SJSA1 (cell line): ENCODE data around the gene ATP1A1. TPM values are rescaled to one million over a fixed set of nuclear protein-coding genes. Genes with fewer than 3 reads are reported as not detected.

Experiments
- DNase-seq, 2 experiments: peaks; one replicate each; pipeline ENCODE4 v3.0.0-alpha.2; 2015 to 2020; ENCODE audit warnings: low spot score in 2 of 2, low read depth in 1 of 2
- H3K27ac ChIP-seq: fragments of 250-450 bp; sonication (Bioruptor Pico); 2 replicates; pipeline ENCODE4 v1.5.1; 2020; ENCODE audit warnings: mild to moderate bottlenecking, moderate library complexity
- H3K27me3 ChIP-seq: fragments of 250-450 bp; sonication (Bioruptor Pico); replicated peaks from 2 replicates; pipeline ENCODE4 v1.5.1; 2020; ENCODE audit warnings: mild to moderate bottlenecking, moderate library complexity
- H3K36me3 ChIP-seq: fragments of 250-450 bp; sonication (Bioruptor Pico); 2 replicates; pipeline ENCODE4 v1.5.1; 2020; ENCODE audit warnings: mild to moderate bottlenecking
- H3K4me1 ChIP-seq: fragments of 250-450 bp; sonication (Bioruptor Pico); replicated peaks from 2 replicates; pipeline ENCODE4 v1.6.1; 2021; ENCODE audit warnings: mild to moderate bottlenecking
- H3K4me3 ChIP-seq: fragments of 250-450 bp; sonication (Bioruptor Pico); 2 replicates; pipeline ENCODE4 v1.5.1; 2020; ENCODE audit warnings: mild to moderate bottlenecking
- H3K9me3 ChIP-seq: fragments of 250-450 bp; sonication (Bioruptor Pico); replicated peaks from 2 replicates; pipeline ENCODE4 v1.5.1; 2020; ENCODE audit warnings: mild to moderate bottlenecking
- total RNA-seq: library from RNA; depleted of rRNA; stranded (reverse); fragments of >200 nt; shearing (Covaris generic); gene quantifications from 2 replicates; pipeline ENCODE4 v1.2.3, GENCODE V29; 2014

ATP1A1 gene
- total RNA-seq, 1 experiment from 2014 or later, result 36.7 TPM

DNA sequence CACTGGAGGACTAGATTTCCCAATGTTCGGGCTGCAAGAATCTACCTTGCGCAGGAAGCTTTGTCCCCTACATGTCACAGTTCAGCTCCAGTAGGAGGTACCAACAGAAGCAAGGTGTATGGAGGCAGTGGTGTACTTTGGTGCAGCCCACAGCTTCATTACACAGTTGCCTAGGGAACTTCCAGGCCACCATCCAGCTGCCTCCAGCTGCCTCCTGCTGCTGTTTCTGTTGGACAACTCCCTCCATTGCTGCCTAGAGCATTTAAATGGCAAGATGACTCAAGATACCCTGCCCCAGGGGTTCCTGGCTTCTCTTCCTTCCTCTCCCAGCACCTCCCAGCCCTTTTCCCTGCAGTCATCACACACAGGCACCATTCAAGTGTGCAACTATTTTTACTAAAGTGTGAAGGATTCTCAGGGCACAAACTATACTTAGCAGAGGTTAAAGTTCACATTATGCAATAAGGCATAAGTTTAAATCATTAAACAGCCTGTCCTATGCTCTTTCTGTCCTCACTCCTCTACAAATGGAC lies 39.0 kb upstream of the ATP1A1 start:
- no peaks in the 10 kb centered on the region for H3K9me3 ChIP-seq
- H3K36me3 ChIP-seq, result no peaks in the 10 kb centered on the region
- no peak for DNase-seq
- no peak overlapping the region for H3K4me3 ChIP-seq
- H3K4me1 ChIP-seq, result no peaks in the 10 kb centered on the region
- H3K27me3 ChIP-seq, result 0 out of 2 replicates have a peak, but pooled peaks cover 4% of the 10 kb centered on the region
- H3K27ac ChIP-seq, result no peak overlapping the region

GRCh38 chr1:116334868-116335635 lies 38.0 kb upstream of the ATP1A1 start:
- Histone ChIP-seq H3K4me1 (no peaks in the 10 kb centered on the region), H3K27me3 (peaks cover 4% of the 10 kb centered on the region; the same call in 1 of the 2 replicates), H3K9me3 (no peaks in the 10 kb centered on the region), H3K4me3 (no peak overlapping the region), H3K36me3 (no peaks in the 10 kb centered on the region), H3K27ac (no peak overlapping the region)
- no peak for DNase-seq

GRCh38 chr1:116335850-116336624 lies 37.0 kb upstream of the ATP1A1 start:
- H3K9me3 ChIP-seq, result no peaks in the 10 kb centered on the region
- DNase-seq, result no peak
- H3K27me3 ChIP-seq, result peaks cover 4% of the 10 kb centered on the region; the same call in 1 of the 2 replicates
- H3K4me1 ChIP-seq, result no peaks in the 10 kb centered on the region
- no peak overlapping the region for H3K27ac ChIP-seq
- H3K36me3 ChIP-seq, result no peaks in the 10 kb centered on the region
- H3K4me3 ChIP-seq, result no peak overlapping the region

GRCh38 chr1:116337398-116337797 lies 35.6 kb upstream of the ATP1A1 start:
- no peak for DNase-seq
- no peaks in the 10 kb centered on the region for H3K4me1 ChIP-seq
- no peaks in the 10 kb centered on the region for H3K36me3 ChIP-seq
- H3K27me3 ChIP-seq, result peaks cover 4% of the 10 kb centered on the region; the same call in 1 of the 2 replicates
- no peak overlapping the region for H3K4me3 ChIP-seq
- H3K27ac ChIP-seq, result no peak overlapping the region
- H3K9me3 ChIP-seq, result no peaks in the 10 kb centered on the region

GRCh38 chr1:116338400-116338799 lies 34.6 kb upstream of the ATP1A1 start:
- no peaks in the 10 kb centered on the region; the same call in 1 of the 2 replicates for H3K27me3 ChIP-seq
- no peaks in the 10 kb centered on the region for H3K9me3 ChIP-seq
- no peak overlapping the region for H3K27ac ChIP-seq
- no peak for DNase-seq
- no peaks in the 10 kb centered on the region for H3K4me1 ChIP-seq
- H3K36me3 ChIP-seq, result no peaks in the 10 kb centered on the region
- H3K4me3 ChIP-seq, result no peak overlapping the region

- no peaks in the 10 kb centered on the region for H3K36me3 ChIP-seq
- DNase-seq, result no peak
- H3K4me1 ChIP-seq, result no peaks in the 10 kb centered on the region
- no peak overlapping the region for H3K4me3 ChIP-seq
- H3K27ac ChIP-seq, result no peak overlapping the region
- H3K27me3 ChIP-seq, result peaks cover 2% of the 10 kb centered on the region; the same call in 1 of the 2 replicates
- H3K9me3 ChIP-seq, result no peaks in the 10 kb centered on the region
These were observed 32.4 kb upstream of the ATP1A1 start for GRCh38 chr1:116340506-116341231.

- H3K9me3 ChIP-seq, result no peaks in the 10 kb centered on the region
- no peak overlapping the region for H3K4me3 ChIP-seq
- no peaks in the 10 kb centered on the region for H3K4me1 ChIP-seq
- peaks cover 2% of the 10 kb centered on the region for H3K27me3 ChIP-seq
- no peak overlapping the region for H3K27ac ChIP-seq
- no peak for DNase-seq
- no peaks in the 10 kb centered on the region for H3K36me3 ChIP-seq
These were observed 30.0 kb upstream of the ATP1A1 start for GRCh38 chr1:116343019-116343418.

GRCh38 chr1:116345011-116345410 lies 28.0 kb upstream of the ATP1A1 start:
- Histone ChIP-seq H3K27me3 (peaks cover 2% of the 10 kb centered on the region; the same call in 1 of the 2 replicates), H3K4me1 (no peaks in the 10 kb centered on the region), H3K4me3 (no peak overlapping the region), H3K9me3 (no peaks in the 10 kb centered on the region), H3K27ac (no peak overlapping the region), H3K36me3 (no peaks in the 10 kb centered on the region)
- no peak for DNase-seq

DNA sequence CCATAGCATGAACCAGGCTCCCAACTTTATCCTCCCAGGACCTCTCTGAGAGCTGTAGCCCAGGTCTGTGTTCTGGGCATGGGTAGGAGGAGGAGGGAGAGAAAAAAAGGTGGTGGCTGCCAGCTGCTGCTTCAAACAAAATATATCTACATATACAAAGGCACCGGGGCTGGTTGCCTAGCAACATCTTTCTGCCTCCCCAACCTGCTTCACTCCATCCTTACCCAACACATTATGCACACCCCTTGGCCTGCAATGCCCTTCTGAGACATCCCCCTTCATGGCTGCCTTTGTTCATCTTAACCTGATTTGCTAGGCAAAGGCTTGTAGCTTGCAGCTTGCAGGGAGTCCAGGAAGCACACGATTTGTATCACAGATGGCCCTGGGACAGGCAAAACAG lies 27.2 kb upstream of the ATP1A1 start:
- Histone ChIP-seq H3K4me1 (no peaks in the 10 kb centered on the region), H3K27me3 (peaks cover 2% of the 10 kb centered on the region; the same call in 1 of the 2 replicates), H3K27ac (no peak overlapping the region), H3K36me3 (no peaks in the 10 kb centered on the region), H3K4me3 (no peak overlapping the region), H3K9me3 (no peaks in the 10 kb centered on the region)
- no peak for DNase-seq

DNA sequence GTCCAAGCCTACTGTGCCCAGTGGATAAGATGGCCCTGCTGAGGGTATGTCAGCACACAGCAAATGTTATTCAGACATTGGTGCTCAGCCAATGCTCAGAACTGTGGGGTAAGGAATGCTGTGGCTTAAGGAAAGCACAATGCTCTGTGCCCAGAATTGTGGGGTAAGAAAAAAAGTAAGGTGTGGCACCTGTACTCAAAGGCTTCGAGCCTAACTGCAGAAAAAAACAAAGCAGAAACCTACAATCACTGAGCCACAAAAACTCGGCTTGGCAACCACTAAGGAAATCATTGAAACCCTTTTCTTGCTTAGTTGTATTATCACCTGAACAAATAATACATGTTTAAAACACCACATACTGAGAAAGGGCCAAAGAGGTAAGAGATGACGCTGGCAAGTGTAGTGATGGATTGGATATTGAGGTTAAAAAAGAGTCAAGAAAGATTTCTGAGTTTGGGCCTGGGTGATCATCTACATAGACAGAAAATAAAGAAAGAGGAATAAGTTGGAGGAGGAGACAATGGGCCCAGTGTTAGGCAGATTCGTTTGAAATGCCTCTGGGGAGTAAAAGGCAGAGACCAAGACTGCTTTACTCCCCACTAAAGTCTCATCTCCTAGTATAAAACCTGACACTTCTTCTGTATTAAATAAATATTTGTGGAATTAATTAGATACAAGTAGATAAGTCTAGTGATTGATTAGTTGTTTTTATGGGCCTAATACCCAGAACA lies 25.9 kb upstream of the ATP1A1 start:
- Histone ChIP-seq H3K9me3 (no peaks in the 10 kb centered on the region), H3K36me3 (no peaks in the 10 kb centered on the region), H3K4me1 (no peaks in the 10 kb centered on the region), H3K27ac (no peak overlapping the region), H3K4me3 (no peak overlapping the region), H3K27me3 (peaks cover 2% of the 10 kb centered on the region; the same call in 1 of the 2 replicates)
- DNase-seq, result no peak

DNA sequence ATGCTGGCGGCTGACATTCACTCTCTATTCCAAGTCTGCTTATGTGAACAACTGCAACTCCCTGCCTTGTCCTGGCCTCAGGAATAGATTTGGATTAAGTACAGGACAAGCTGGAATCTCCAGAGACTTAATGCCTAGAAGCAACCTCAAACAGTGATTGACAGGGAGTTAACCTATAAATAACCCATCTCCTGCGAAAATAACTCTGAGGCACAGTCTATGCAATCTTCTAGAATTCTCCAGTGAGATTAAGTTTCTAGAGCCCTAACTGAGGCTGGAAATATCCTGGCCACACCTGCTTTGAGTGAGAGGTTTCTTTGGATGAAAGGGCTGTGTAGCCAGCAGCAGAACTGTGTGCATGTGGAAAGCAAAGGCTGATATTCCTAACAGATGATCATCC lies 25.3 kb upstream of the ATP1A1 start:
- H3K36me3 ChIP-seq, result no peaks in the 10 kb centered on the region
- DNase-seq, result no peak
- no peaks in the 10 kb centered on the region for H3K9me3 ChIP-seq
- no peak overlapping the region for H3K4me3 ChIP-seq
- no peak overlapping the region for H3K27ac ChIP-seq
- no peaks in the 10 kb centered on the region for H3K4me1 ChIP-seq
- H3K27me3 ChIP-seq, result peaks cover 2% of the 10 kb centered on the region; the same call in 1 of the 2 replicates

GRCh38 chr1:116350097-116350645 lies 22.9 kb upstream of the ATP1A1 start:
- no peak for DNase-seq
- Histone ChIP-seq H3K27me3 (no peaks in the 10 kb centered on the region; the same call in 1 of the 2 replicates), H3K4me3 (no peak overlapping the region), H3K27ac (no peak overlapping the region), H3K36me3 (no peaks in the 10 kb centered on the region), H3K4me1 (no peaks in the 10 kb centered on the region), H3K9me3 (no peaks in the 10 kb centered on the region)

GRCh38 chr1:116351914-116352313 lies 21.1 kb upstream of the ATP1A1 start:
- DNase-seq, result no peak
- H3K4me1 ChIP-seq, result no peaks in the 10 kb centered on the region
- no peaks in the 10 kb centered on the region for H3K36me3 ChIP-seq
- no peaks in the 10 kb centered on the region for H3K27me3 ChIP-seq
- no peaks in the 10 kb centered on the region for H3K9me3 ChIP-seq
- no peak overlapping the region for H3K27ac ChIP-seq
- H3K4me3 ChIP-seq, result no peak overlapping the region
